GM19463 (cell line): Measurements from ENCODE around the gene SLC25A38.
"Not testable (repeated sequence)": the region's sequence is repeated elsewhere in the genome, so short reads cannot be mapped to it uniquely, and the experiment has no call there.

Experiments
- ATAC-seq: cut with Tn5 transposase; IDR thresholded peaks from one replicate; pipeline ENCODE4 v1.9.1; 2021; ENCODE audit warnings: mild to moderate bottlenecking, moderate library complexity; ENCODE audit not compliant: unreplicated experiment

The SLC25A38 gene

GRCh38 chr3:39383045-39383880 lies at the start of gene SLC25A38:
Gene SLC25A38 (plus strand): TSS chr3:39383370. CDS start chr3:39383725, 355 bp downstream.
- ATAC-seq, result peak; percentile 70

GRCh38 chr3:39333607-39334006 lies 49.6 kb upstream of the SLC25A38 start:
- no peak for ATAC-seq

GRCh38 chr3:39334205-39334604 lies 49.0 kb upstream of the SLC25A38 start:
- ATAC-seq, result no peak

- ATAC-seq, result no peak
These were observed 45.0 kb upstream of the SLC25A38 start for GRCh38 chr3:39338201-39338600.

GRCh38 chr3:39339086-39339485 lies 44.1 kb upstream of the SLC25A38 start:
- no peak for ATAC-seq

- no peak for ATAC-seq
These were observed 40.0 kb upstream of the SLC25A38 start for GRCh38 chr3:39343076-39343717.

GRCh38 chr3:39343760-39344159 lies 39.4 kb upstream of the SLC25A38 start:
- no peak for ATAC-seq

- no peak for ATAC-seq
These were observed 38.3 kb upstream of the SLC25A38 start for GRCh38 chr3:39344746-39345344.

GRCh38 chr3:39346785-39347585 lies 36.2 kb upstream of the SLC25A38 start:
- peak; percentile 79 for ATAC-seq

GRCh38 chr3:39347586-39347876 lies 35.6 kb upstream of the SLC25A38 start:
- peak; percentile 8 for ATAC-seq

GRCh38 chr3:39349080-39349479 lies 34.1 kb upstream of the SLC25A38 start:
- no peak for ATAC-seq

GRCh38 chr3:39350714-39351113 lies 32.5 kb upstream of the SLC25A38 start:
- ATAC-seq, result no peak

- ATAC-seq, result not testable (repeated sequence)
These were observed 32.0 kb upstream of the SLC25A38 start for GRCh38 chr3:39351134-39351533.

- not testable (repeated sequence) for ATAC-seq
These were observed 29.8 kb upstream of the SLC25A38 start for GRCh38 chr3:39353168-39353927.

GRCh38 chr3:39358333-39358732 lies 24.8 kb upstream of the SLC25A38 start:
- ATAC-seq, result no peak

GRCh38 chr3:39361252-39361927 lies 21.8 kb upstream of the SLC25A38 start:
- ATAC-seq, result peak; percentile 50

GRCh38 chr3:39362192-39362591 lies 21.0 kb upstream of the SLC25A38 start:
- no peak for ATAC-seq

- no peak for ATAC-seq
These were observed 20.4 kb upstream of the SLC25A38 start for GRCh38 chr3:39362812-39363211.

GRCh38 chr3:39370450-39370849 lies 12.7 kb upstream of the SLC25A38 start:
- ATAC-seq, result not testable (repeated sequence)

GRCh38 chr3:39372833-39373232 lies 10.3 kb upstream of the SLC25A38 start:
- no peak for ATAC-seq
